Hematopoietic multipotent progenitor cell treated with erythropoietin and hydrocortisone succinate and interleukin-3 and kit ligand, for 17 days (in vitro differentiated cells): ENCODE measurements around the gene RBM47.
"Not testable (repeated sequence)": the region's sequence is repeated elsewhere in the genome, so short reads cannot be mapped to it uniquely, and the experiment has no call there.

Experiments
- DNase-seq: peaks from one replicate; pipeline ENCODE4 v3.0.0-alpha.2; 2015; ENCODE audit warnings: low spot score

Gene RBM47

DNA sequence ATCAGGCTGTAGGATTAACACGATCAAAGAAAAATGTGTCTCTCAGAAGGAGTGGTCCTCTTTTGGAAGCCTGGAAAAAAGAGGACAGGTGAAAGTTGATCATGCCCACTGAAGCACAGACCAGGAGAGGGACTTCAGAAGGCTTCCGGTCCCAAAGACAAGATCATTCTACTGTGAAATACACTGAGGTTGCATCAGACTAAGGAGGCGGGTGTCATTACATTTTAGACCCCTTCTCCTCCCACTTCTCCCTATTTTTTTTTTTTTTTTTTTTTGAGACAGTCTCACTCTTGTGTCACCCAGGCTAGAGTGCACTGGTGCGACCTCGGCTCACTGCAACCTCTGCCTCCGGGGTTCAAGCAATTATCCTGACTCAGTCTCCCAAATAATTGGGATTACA, 67.5 kb downstream of the RBM47 start:
- DNase-seq, result no peak

DNA sequence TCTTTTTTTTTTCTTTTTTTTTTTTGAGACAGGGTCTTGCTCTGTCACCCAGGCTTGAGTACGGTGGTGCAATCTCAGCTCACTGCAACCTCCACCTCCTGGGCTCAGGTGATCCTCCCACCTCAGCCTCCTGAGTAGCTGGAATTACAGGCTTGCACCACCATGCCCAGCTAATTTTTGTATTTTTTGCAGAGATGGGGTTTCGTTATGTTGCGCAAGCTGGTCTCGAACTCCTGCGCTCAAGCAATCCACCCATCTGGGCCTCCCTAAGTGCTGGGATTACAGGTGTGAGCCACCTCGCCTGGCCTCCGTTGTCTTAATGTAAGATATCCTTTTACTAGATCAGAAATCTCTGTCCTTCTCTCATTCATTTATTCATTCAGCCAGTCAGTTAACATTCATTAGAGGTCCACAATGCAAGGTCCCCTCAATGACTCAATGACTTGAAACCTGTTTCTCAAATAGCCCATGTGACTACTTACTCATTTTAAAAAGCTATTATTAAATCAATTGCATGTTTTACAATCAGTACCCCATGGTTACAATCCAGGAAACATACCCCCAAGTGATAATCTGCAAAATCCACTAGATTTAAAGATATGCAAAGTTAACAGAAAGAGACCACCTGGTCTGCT, 68.0 kb downstream of the RBM47 start:
- DNase-seq, result not testable (repeated sequence)

DNA sequence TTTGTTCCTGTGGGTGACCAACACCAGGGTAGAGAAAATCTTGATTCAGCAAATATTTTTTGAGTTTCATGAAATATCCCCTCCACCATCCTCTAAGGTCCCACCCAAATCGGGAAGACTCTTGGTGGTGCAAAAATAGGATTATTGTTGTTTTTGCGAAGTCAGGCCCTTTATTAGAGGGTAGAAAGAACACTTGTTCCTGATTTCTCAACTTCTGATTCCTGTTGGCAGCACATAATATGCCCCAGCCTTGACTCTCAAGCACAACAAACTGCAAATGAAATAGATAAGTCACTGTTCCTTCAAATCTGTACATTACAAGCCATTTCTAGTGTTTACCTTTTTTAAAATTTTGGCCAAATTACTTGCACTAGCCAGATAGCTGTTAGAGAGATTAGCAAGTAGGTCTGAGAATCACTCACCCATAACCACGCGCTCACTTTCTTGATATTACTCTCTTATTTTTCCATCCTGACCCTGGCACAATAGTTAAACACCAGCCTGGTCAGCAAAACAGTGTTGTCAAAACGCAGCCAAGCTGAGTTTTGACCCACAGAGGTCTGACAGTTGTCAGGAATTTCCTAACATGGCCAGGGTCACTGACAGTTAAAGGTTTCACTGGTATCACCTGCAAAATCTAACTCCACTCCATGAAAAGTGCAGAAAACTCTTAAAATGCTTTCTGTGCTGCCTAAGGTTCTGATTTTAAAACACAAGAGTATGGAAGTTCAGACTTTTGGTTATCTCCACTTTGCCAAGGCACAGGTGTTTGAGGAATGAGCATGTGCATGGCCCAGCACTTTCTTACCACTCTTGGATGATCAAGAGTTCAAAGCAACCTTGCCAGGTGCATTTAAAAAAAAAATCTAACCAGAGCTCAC, 69.8 kb downstream of the RBM47 start:
- no peak for DNase-seq

DNA sequence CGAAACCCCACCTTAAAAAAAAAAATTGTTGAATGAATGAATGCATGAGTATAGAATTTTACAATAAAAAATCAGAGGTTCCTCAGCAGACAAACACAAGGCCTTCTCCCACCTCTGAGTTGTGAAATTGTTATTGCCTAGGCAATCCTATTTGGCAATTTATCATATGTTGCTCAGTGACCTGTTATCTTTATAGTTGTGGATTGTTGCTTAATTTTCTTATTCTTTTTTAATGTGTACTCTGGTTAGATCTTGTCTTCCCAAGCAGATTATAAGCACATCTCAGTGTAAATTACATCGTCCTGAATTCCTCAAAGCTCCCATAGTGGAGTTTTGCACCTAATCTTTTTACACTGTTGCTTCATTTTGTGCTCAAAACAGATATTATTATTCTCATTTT, 71.9 kb downstream of the RBM47 start:
- no peak for DNase-seq

DNA sequence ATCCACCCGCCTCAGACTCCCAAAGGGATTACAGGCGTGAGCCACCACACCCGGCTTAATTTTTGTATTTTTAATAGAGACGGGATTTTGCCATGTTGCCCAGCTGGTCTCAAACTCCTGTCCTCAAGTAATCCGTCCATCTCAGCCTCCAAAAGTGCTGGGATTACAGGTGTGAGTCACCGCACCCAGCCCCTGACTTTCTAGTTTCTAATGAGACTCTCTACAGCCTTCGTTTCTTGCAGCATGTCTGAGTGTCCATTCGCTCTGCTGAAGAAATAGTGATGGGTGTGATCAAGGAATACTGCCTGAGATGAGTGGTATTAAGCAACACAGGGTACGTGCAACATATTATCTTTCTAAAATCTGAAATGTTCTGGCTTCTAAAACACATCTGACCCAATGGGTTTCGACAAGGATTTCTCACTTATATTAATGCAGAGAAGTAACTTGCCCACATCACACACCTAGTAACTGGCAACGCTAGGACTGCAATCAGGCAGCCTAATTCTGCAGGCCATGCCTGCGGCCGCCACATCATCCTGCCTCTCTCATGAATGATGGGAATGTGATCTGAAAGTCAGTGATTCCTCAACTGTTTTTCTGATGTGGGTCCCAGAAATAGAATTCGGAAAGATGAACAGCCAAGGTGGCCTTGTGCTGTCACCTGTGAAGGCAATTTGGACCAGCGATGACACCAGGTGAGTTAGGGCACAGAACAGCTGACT, 74.3 kb downstream of the RBM47 start:
- no peak for DNase-seq

DNA sequence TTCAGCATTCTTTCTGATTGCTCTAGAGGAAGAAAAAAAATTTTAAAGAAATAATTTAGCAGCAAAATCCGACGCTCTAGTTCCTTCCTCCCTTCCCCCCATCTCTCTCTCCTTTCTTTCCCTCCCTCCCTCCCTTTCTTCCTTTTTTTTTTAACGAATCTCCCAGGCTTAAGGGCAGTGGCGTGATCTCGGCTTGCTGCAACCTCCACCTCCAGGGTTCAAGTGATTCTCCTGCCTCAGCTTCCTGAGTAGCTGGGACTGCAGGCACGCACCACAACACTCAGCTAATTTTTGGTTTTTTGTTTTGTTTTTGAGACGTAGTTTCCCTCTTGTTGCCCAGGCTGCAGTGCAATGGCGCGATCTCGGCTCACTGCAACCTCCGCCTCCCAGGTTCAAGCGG, 75.0 kb downstream of the RBM47 start:
- not testable (repeated sequence) for DNase-seq

DNA sequence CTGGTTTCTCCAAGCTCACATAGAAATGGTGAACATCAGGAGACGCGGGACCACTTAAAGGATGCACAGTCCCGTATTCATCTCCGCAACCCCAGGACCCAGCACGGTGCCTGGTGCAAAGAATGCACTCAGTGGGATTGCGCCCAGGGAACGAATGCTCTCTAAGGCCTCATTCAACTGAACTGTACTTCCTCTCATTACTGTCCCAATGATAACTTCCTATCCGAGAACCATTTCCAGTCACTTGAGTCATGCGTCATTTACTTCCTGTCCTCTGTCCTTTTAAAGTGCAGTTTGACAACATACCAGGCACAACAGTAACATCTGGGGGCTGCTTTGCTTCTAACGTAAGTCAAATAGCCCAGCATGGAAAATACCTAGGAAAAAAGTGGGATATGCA, 75.7 kb downstream of the RBM47 start:
- no peak for DNase-seq

DNA sequence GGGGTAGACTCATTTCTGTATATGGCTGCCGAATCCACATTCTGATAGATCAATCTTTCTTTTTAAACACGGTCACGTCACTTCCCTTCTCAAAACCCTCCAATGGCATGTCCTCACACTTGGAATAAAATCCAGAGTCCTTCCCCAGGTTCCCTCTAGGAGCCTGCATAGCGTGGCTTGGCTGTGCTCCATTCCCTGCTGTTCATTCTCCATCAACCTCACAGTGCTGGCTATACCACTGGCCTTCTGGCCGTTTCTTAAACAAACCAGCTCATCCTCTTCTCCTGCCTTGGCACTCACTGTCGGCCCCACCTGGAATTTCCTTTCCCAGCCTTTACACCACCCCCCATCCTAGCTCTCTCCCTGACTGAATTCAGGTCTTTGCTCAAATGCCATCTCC, 77.1 kb downstream of the RBM47 start:
- DNase-seq, result no peak

DNA sequence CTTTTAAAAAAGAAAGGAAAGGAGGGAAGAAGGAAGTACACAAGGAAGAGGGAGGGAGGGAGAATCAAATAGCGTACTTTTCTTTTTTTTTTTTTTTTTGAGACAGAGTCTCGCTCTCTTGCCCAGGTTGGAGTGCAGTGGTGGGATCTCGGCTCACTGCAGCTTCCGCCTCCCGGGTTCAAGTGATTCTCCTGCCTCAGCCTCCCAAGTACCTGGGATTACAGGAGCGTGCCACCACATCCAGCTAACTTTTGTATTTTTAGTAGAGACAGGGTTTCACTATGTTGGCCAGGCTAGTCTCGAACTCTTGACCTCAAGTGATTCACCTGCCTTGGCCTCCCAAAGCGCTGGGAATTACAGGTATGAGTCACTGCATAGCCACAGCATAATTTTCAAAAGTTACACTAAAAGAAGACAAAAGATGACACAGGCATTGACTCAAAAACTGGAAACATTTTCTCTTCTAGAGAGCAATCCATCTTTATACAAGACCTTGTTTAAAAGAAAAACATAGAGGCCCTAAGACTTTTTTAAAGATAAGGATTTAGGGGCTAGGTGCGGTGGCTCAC, 78.0 kb downstream of the RBM47 start:
- not testable (repeated sequence) for DNase-seq

DNA sequence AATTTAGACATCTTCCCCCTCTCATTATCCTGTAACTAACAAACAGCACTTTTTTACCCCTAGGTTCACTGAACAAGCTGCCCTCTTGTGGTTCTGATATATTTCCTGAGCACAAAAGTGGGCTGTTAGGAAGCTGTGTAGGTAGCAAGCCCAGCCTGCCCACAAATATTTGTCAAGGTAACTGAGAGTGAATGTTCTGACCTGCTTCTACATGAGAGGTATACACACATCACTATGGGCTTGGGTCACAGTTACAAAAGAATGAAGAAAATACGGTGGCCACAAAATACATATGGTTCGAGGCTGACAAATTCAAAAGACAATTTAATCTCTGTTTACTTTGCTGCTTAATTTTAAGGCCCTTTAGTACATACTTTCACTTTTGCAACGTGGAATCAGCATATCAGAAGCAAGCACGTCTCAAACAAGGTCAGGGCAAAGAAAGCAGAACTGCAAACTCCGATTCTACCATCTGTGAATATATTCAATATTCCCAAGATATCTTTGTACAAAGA, 78.7 kb downstream of the RBM47 start:
- no peak for DNase-seq

DNA sequence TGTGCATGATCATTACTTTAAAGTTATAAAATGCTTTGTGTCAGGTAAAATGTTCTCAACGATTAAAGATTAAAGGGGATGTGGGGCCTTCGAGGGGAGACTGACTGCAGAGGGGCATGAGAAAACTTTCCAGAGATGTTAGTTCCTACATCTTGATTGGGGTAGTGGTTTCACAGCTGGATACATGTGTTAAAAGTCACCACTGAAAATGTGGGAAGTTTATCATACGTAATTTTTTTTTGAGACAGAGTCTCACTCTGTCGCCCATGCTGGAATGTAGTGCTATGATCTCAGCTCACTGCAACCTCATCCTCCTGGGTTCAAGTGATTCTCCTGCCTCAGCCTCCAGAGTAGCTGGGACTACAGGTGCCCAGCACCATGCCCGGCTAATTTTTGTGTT, 79.5 kb downstream of the RBM47 start:
- no peak for DNase-seq

DNA sequence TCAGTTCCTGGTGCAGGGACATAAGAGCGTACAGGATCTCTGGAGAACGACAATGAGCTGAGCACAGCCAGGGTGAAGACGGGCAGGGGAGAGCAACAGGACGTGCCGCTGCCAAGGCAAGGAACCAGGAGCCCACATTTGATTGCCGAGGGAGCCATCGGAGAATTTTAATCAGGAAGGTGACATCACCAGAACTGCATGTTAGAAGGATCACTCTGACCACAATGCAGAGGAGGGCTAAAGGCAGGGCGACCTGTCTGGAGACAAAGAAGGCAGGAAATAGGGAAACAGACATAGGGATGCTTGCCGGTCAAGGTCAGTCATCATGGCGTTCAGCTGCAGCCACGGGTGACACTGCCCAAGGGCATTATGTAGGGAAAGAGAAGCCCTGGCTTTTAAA, 81.4 kb downstream of the RBM47 start:
- DNase-seq, result no peak

DNA sequence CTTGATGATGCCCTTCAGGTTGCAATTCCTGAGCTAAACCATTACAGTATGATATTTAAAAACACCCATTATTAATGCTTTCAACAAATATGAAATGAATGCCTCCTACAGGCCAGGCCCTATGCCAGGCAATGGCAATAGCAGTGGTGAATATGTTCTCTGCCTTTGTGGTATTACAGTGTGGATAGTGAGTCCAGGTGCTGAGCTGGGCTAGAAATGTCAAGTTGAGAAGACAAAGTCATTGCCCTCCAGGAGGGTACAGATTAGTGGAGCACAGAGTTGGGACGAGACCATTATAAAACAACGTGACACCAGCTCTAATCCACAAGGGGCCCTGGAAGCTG, 81.9 kb downstream of the RBM47 start:
- no peak for DNase-seq

DNA sequence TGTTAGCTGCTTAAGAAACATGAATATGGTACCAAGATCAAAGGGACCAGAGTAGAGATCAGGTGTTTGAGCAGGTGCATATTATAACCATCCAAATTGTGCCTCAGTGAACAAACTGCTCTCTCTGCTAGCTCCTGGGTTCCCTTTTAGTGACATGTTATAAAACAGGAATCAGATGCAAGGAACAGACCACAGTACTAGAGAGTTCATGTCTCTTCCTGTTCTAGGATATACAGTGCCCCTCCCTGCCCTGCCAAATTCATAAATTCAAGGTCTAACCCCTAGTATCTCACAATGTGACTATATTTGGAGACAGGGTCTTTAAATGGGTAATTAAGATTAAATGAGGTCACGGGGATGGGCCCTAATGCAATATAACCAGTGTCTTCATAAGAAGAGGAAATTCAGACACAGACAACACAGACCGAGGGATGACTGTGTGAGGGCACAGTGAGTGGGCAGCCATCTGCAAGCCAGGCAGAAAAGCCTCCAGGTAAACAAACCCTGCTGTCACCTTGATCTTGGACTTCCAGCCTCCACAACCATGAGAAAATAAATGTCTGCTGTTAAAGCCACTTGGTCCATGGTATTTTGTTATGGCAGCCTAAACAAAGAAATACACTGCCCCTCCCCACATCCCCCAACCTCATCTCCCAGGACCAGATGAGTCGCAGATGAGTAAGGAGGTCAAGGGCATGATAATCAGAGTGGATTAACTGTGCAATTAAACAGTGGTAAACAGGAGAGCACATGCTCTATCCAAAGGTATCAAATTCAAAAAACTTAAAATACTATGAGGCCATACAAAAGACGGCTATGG, 82.5 kb downstream of the RBM47 start:
- DNase-seq, result no peak

DNA sequence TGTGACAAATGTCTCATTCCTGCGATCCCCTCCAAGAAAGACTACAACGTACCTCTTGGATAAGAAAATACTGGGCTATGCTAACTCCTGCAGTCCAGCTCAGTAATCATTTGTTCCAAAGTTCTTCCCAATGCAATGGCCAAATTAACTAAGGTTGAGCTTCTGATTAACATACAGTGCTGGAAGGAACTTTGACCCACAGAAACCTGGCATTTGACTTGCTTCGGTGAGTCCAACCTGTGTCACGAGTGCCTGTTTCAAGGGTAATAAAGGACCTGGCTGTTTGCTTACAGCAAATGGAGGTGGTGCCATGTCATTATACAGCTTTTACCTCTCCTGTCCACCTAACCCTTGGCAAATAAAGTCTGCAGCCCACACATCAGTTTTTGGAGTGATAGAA, 83.2 kb downstream of the RBM47 start:
- DNase-seq, result no peak

DNA sequence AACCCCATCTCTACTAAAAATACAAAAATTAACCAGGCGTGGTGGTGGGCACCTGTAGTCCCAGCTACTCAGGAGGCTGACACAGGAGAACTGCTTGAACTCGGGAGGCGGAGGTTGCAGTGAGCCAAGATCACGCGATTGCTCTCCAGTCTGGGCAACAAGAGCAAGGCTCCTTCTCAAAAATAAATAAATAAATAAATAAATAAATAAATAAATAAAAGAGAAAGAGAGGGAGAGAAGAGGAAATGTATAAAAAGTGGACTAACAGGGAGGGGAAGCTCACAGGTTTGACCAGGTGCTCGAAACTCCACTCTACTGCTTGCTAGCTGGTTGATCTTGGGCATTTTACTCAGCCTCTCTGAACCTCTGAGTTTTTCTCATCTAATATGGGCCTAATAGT, 84.2 kb downstream of the RBM47 start:
- not testable (repeated sequence) for DNase-seq

DNA sequence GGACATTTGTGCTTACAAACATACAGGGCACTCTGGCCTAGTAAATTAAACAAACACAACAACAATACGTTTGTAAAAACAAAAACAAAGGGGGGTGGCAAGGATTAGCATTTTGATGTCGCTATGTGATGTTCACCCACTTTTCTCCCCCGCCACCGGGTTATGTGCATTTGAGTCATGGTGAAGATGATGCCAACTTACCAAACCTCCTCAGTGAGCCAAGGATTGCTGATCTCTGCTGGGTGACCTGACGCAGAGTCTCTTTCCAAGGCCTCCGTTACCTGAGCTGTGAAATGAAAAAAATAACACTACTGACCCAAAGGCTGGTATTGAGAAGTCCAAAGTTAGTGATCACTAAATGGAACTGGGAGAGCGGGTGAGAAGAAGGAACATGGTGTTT, 85.4 kb downstream of the RBM47 start:
- DNase-seq, result no peak

DNA sequence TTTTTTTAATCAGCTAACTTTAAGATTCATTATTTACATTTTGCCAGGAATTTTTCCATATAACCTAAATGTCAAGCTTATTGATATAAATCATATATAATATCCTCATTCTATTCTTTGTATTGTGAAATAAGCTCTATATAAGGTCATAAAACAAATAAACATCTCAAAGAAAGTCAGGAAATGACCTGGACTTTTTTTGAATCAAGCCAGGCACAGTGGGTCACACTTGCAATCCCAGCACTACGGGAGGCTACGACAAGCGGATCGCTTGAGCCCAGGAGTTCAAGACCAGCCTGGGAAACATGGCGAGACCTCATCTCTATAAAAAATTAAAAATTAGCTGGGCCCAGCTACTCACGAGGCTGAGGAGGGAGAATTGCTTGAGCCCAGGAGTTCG, 88.9 kb downstream of the RBM47 start:
- DNase-seq, result no peak

DNA sequence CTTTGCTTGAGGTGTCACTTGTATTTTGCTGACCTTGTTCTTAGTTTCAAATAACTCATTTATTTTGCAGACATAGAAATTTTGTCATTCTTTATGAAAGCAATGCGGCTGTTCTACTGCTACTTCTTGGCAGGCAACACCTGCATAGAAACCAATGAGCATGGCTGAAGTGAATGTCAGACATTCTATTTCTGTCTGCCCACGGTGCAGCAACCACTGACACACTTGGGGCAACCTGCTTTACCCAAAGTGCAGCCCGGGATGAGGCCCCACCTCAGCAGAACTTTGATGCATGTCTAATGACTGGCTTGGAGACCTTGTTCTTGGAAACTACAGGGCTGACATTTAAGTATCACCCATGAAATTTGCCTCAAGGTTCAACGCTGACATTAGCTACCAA, 93.6 kb downstream of the RBM47 start:
- no peak for DNase-seq

DNA sequence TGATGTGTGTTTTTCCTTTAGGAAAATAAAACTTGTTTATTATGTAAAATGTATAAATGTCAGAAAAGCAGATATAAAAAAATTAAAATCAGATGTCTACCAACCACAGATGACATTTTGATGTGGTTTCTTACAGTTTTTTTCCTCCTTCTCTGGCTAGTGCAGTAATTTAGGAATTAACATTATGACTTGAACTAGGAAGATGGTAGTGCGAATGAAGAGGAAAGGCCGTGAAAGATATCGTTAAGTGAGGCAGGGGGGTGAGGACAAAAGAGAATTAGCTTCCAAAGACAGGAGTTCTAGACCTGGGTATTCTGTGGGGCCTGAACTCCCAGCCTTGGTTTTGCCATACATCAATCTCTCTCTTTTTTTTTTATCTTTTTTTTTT, 98.0 kb downstream of the RBM47 start:
- no peak for DNase-seq

DNA sequence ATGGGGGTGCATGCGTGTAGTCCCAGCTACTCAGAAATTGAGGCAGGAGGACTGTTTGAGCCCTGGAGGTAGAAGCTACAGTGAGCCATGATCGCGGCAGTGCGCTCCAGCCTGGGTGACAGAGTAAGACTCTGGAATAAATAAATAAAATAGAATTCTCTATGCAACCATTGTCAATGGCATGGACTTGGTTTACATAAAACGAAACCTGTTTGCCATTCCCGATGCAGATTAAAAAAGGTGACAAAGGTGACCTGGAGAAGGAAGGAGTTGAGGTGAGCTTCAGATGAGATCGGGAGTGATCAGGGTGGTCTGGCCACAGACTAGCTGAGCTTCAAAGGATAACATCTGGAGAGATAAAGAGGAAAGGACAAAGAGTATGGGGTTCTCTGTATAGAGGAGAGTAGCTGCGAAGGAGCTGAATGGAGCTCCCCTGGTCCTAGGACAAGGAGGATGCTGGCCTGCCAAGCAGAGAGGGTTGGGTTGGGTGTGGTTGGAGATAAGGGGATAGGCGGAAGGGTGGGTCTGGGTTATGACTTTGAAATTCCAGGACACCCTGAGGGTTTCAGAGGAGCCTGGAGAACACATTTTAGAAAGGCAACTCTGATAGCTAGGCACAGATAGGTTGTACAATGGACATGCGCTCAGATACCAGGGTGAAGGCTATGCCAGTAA, 98.6 kb downstream of the RBM47 start:
- no peak for DNase-seq
